ENCODE results near the gene TDRD10.

TDRD10 gene

DNA sequence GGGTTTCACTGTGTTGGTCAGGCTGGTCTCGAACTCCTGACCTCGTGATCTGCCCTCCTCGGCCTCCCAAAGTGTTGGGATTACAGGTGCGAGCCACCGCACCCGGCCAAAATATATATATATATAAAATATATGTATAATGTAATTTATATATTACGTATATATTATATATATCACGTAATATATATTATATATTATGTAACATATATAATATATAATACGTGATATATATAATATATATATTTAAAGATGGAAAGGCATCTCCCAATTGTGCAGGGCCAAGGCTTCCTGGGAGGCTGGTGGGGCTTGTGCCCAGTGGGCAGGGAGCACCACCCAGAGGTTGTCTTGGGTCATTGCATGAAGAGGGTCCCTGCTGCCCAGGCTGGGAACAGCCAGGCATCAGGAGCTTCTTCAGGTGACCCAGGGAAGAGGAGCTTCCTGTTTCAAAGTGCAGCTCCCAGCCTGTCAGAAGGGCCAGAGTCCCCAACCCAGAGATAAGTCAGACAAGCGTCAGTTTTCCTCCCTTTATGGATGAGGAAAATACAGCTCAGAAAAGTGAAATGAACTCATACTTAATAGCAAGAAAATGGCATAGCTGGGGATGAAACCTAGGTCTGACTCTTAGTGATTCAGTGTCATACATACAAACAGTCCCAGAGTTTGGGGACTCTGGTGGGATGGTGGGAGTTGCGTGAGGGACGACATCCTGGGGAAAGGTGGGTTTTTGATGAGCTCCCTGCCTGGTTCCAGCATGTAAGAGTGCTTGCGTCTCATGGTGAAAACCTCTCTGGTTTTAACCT lies 44.4 kb downstream of the TDRD10 start:
- Histone ChIP-seq H3K4me3 (ENCODE audit: low read depth, low read length) (peak overlapping the region; percentile 30), H3K9me3 (no peaks in the 10 kb centered on the region), H3K36me3 (peaks cover 24% of the 10 kb centered on the region), H3K27me3 (no peaks in the 10 kb centered on the region), H3K4me1 (peaks cover 11% of the 10 kb centered on the region; the same call in 1 of the 2 replicates)
- TF ChIP-seq, protein P1, sequence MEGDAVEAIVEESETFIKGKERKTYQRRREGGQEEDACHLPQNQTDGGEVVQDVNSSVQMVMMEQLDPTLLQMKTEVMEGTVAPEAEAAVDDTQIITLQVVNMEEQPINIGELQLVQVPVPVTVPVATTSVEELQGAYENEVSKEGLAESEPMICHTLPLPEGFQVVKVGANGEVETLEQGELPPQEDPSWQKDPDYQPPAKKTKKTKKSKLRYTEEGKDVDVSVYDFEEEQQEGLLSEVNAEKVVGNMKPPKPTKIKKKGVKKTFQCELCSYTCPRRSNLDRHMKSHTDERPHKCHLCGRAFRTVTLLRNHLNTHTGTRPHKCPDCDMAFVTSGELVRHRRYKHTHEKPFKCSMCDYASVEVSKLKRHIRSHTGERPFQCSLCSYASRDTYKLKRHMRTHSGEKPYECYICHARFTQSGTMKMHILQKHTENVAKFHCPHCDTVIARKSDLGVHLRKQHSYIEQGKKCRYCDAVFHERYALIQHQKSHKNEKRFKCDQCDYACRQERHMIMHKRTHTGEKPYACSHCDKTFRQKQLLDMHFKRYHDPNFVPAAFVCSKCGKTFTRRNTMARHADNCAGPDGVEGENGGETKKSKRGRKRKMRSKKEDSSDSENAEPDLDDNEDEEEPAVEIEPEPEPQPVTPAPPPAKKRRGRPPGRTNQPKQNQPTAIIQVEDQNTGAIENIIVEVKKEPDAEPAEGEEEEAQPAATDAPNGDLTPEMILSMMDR (IDR thresholded peaks at IDR 0.05; ENCODE audit: low read depth, low read length), result peak; percentile 90
- peak; percentile 82 for DNase-seq

DNA sequence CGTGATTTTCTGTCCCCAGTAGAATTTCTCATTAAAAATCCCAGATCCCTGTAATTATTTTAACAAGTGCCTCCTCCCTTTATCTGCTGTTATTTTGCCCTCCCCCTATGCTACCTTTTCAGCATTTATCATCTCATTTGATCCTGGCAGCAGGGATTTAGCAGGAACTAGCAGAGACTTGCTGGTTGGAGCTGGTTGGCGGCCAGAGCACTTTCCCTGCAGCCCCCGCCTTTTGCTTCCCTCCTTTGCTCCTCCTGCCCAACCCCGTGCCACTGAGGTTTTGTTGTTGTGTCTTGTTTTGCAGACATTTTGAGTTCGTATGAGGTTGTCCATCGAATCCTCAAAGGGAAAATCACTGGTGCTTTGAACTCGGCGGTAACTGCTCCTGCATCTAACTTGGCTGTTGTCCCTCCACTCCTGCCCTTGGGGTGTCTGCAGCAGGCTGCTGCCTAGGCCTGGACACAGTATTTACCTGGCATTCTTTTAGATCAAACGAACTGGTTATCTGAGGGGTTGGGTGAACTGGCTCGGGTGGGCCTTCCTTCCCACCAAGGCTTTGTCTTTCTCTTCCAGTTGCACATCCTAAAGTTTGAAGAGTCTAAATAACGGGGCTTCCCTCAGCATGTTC lies 45.2 kb downstream of the TDRD10 start:
- Histone ChIP-seq H3K4me1 (peaks cover 11% of the 10 kb centered on the region; the same call in 1 of the 2 replicates), H3K4me3 (ENCODE audit: low read depth, low read length) (peak overlapping the region; percentile 30), H3K36me3 (peaks cover 31% of the 10 kb centered on the region), H3K27me3 (no peaks in the 10 kb centered on the region), H3K9me3 (no peaks in the 10 kb centered on the region)
- DNase-seq, result peak; percentile 25
- TF ChIP-seq, protein P1 (IDR thresholded peaks at IDR 0.05; ENCODE audit: low read depth, low read length), result no peak

DNA sequence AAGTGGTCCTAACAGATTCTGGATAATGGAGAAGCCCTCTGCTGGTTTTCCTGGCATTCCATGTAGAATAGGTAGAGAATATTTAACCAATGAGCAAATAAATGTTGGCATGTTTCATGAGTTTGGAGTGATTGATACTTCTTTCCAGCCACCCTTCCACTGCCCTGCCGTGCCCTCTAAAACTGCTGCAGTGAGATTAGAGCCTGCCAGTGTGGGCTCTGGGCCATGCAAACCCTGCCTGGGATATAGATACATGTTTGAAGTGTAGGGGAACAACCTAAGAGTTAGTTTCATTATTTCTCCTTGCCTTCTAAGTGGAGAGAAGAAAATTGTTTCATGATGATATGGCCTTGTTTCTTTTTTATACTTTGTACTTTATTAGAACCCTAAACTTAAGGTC lies 46.0 kb downstream of the TDRD10 start:
- no peaks in the 10 kb centered on the region for H3K27me3 ChIP-seq
- TF ChIP-seq, protein P1 (IDR thresholded peaks at IDR 0.05; ENCODE audit: low read depth, low read length), result no peak
- no peak for DNase-seq
- H3K4me3 ChIP-seq (ENCODE audit: low read depth, low read length), result no peak overlapping the region
- H3K9me3 ChIP-seq, result no peaks in the 10 kb centered on the region
- peaks cover 39% of the 10 kb centered on the region for H3K36me3 ChIP-seq
- H3K4me1 ChIP-seq, result peaks cover 11% of the 10 kb centered on the region; the same call in 1 of the 2 replicates

DNA sequence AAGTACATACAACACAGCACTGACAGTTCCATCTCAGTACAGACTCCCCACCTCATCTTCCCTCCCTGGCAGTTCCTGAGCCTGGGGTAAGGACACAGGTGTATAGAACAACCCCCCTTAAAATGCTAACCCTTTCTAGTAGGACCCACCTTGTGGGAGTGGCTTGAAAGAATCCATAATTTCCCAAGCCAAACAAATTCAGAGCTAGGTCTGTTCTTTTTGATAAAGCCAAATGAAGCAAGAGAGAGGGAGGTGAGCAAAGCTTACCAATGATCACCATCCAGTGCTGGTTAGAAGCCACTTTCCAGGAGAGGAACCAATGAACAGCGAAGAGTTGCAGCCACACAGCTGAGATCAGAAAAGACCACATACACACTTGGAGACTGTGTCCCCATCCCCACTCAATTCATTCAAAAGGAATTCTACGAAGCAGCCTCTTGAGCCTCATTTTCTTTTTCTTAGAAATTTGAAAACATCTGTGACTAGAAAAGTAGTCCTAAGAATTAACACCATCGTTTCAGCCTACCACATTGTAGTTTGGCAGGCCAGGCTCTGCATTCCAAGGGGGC lies 47.3 kb downstream of the TDRD10 start:
- H3K27me3 ChIP-seq, result no peaks in the 10 kb centered on the region
- peaks cover 52% of the 10 kb centered on the region for H3K36me3 ChIP-seq
- TF ChIP-seq, protein P1 (IDR thresholded peaks at IDR 0.05; ENCODE audit: low read depth, low read length), result no peak
- H3K9me3 ChIP-seq, result no peaks in the 10 kb centered on the region
- DNase-seq, result no peak
- no peak overlapping the region for H3K4me3 ChIP-seq (ENCODE audit: low read depth, low read length)
- H3K4me1 ChIP-seq, result peaks cover 11% of the 10 kb centered on the region; the same call in 1 of the 2 replicates

DNA sequence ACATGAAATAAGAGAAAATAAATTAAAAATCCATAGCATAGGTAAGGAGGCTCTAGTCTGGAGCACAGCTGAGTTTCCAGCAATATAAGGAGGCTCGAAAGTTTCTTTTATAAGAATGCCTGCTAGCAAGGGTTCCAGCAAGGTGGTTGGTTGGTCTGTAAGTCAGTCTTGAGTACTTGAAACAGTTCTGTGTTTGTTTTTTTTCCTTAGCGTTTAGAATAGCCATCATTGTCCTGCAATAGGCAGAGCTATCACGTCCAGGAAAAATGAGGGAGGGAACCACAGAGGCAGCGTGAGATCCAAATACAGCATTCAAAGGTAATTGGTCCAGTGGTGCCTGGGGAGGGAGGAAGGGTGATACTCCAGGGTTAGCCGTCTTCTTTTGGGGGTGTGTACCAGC lies 48.1 kb downstream of the TDRD10 start:
- Histone ChIP-seq H3K9me3 (no peaks in the 10 kb centered on the region), H3K4me3 (ENCODE audit: low read depth, low read length) (no peak overlapping the region), H3K4me1 (peaks cover 11% of the 10 kb centered on the region; the same call in 1 of the 2 replicates), H3K36me3 (peaks cover 60% of the 10 kb centered on the region), H3K27me3 (no peaks in the 10 kb centered on the region)
- no peak for DNase-seq
- TF ChIP-seq, protein P1 (IDR thresholded peaks at IDR 0.05; ENCODE audit: low read depth, low read length), result no peak

Measured in BE2C (cell line).